GM13977 (cell line): Measurements from ENCODE around the gene MTA2.

ENCODE experiments used
- DNase-seq: peaks from one replicate; pipeline ENCODE4 v3.0.0; 2012; ENCODE audit warnings: low spot score
- CTCF ChIP-seq: IDR thresholded peaks from 2 replicates; pipeline ENCODE4 v1.5.1; 2012; ENCODE audit warnings: mild to moderate bottlenecking, control low read depth; ENCODE audit not compliant: insufficient read depth; ENCODE audit errors: extremely low read depth, missing control alignments
- in situ Hi-C: fragments of 300-500 bp; cut with MboI; formaldehyde crosslinking; loops from one replicate; pipeline ENCODE4 v1.12.0; 2022; ENCODE audit warnings: low sequenced_read_pairs, low pct_unique_long_range_greater_than_20kb, mixed read lengths, inconsistent platforms; ENCODE audit not compliant: unreplicated experiment

Gene MTA2

GRCh38 chr11:62646825-62647608 lies 45.4 kb upstream of the MTA2 start:
- no peak for DNase-seq
- in situ Hi-C loops: no loop called here
- TF ChIP-seq CTCF: no peak

GRCh38 chr11:62645946-62646824 lies 44.5 kb upstream of the MTA2 start, which contains the start of gene GANAB:
Gene GANAB (minus strand): TSS chr11:62646613. CDS start chr11:62646599, 14 bp downstream.
- DNase-seq: peak; percentile 100
- TF ChIP-seq CTCF: no peak
- in situ Hi-C loops: no loop called here

GRCh38 chr11:62645671-62645945 lies 43.9 kb upstream of the MTA2 start:
- in situ Hi-C loops: no loop called here
- TF ChIP-seq CTCF: no peak
- no peak for DNase-seq

- in situ Hi-C loops: no loop called here
- no peak for DNase-seq
- TF ChIP-seq CTCF: no peak
Observed at GRCh38 chr11:62644220-62644619, 42.6 kb upstream of the MTA2 start.

- no peak for DNase-seq
- in situ Hi-C loops: no loop called here
- no peak for TF ChIP-seq CTCF
Observed at GRCh38 chr11:62632492-62632891, 30.8 kb upstream of the MTA2 start.

DNA sequence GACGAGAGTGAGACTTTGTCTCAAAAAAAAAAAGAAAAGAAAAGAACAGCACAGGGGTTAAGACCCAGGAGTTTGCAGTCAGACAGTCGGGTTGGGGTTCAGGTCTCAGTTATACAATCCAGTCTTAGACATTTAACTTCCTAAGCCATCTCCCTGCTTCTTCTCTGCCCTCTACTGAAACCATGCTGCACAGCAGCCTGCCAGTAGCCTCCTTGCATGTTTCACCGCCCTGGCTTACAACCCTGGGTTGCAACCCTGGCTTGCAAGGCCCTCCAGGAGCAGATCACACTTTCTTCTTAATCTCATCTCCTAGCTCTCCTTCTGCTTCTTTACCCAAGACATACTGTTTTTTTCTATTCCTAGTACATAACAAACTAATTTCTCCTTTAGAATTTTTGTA lies 26.0 kb upstream of the MTA2 start:
- no peak for DNase-seq
- TF ChIP-seq CTCF: no peak
- in situ Hi-C loops: no loop called here
